HG03103 (cell line): Measurements from ENCODE around the gene NLRP1.
"Not testable (repeated sequence)": the region's sequence is repeated elsewhere in the genome, so short reads cannot be mapped to it uniquely, and the experiment has no call there.

Experiments used
- ATAC-seq: cut with Tn5 transposase; IDR thresholded peaks from one replicate; pipeline ENCODE4 v1.9.1; 2021; ENCODE audit warnings: low read depth; ENCODE audit not compliant: unreplicated experiment

Gene NLRP1

DNA sequence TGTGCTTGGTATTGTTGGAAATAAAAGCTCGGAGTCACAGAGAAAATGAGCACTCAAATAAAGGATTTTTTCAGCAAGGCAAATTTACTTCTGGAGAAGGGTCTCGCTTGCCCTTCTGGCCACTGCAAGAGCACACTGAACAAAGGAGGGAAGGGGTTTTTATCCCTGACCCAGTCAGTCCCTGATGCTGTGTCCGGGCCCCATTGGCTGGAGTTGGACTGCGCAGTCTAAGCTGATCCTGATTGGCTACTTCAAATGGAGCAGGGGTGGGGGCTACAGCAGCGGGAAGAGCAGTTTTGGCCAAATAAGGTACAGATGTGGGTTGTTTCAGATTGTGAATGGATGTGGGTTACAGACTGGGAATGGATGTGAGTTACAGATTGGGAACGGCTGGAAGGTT is 4.3 kb upstream of the NLRP1 start:
- no peak for ATAC-seq

- ATAC-seq, result no peak
Observed at GRCh38 chr17:5587438-5588032, 3.2 kb upstream of the NLRP1 start.

GRCh38 chr17:5585836-5586521 is 1.7 kb upstream of the NLRP1 start:
- no peak for ATAC-seq

DNA sequence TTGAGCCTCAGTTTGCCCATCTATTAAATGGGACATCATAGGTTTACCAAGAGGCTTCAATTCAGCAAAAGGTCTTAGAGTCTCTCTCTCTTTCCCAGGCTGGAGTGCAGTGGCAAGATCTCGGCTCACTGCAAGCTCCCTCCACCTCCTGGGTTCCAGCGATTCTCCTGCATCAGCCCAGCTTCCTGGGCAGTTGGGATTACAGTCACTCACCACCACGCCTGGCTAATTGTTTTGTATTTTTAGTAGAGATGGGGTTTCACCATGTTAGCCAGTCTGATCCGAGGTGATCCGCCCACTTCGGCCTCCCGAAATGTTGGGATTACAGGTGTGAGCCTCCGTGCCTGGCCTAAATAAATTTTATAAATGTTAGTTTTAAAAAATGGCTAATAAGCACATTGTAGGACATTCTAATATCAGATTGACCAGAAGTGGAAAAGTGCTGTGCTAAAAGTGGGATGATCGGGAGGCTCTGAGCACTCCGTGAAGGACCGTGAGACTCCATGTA is 1.0 kb upstream of the NLRP1 start:
- ATAC-seq, result no peak

GRCh38 chr17:5583426-5584382 is 605 bp downstream of the NLRP1 start:
- no peak for ATAC-seq

- no peak for ATAC-seq
Observed at GRCh38 chr17:5582209-5583185, 1.8 kb downstream of the NLRP1 start.

GRCh38 chr17:5581655-5582054 is 2.7 kb downstream of the NLRP1 start:
- no peak for ATAC-seq

DNA sequence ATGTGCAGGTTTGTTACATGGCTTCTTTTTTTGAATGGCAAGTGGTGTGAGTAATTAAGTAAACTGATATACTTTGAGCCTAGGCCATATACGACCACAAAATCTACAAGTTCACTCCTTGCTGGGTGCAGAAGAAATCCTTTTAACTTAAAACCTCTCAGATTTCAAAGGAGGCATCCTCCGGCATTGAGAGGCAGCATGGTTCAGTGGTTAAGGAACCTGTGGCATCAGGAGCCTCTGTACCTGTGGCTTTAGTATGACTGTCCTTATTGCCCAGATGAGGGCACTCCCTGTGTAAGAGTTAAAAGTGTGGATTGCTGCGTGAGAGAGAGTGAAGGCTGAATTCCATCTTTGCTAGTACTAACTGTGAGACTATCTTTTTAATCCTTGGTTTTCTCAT is 3.3 kb downstream of the NLRP1 start:
- ATAC-seq, result no peak

DNA sequence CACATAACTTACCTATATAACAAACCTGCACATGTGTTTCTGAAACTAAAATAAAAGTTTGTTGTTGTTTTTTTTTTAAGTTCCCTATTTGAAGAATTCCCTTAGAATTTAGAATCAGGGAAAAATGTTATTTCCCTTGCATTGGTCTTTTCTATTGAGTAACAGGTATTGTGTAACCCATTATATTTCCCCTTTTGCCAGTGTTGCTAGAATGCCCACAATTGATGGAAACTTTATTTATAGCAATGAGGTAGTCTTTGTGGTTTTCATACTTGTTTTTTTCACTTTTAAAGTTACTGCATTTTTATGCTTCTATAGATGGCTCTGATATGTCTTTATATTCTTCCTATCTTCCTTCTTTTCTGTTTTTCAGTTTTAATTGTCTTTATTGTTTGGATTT is 3.9 kb downstream of the NLRP1 start:
- no peak for ATAC-seq

GRCh38 chr17:5578768-5579167 is 5.5 kb downstream of the NLRP1 start:
- not testable (repeated sequence) for ATAC-seq

GRCh38 chr17:5573017-5573416 is 11.3 kb downstream of the NLRP1 start:
- not testable (repeated sequence) for ATAC-seq

- ATAC-seq, result no peak
Observed at GRCh38 chr17:5571281-5571680, 13.0 kb downstream of the NLRP1 start.

DNA sequence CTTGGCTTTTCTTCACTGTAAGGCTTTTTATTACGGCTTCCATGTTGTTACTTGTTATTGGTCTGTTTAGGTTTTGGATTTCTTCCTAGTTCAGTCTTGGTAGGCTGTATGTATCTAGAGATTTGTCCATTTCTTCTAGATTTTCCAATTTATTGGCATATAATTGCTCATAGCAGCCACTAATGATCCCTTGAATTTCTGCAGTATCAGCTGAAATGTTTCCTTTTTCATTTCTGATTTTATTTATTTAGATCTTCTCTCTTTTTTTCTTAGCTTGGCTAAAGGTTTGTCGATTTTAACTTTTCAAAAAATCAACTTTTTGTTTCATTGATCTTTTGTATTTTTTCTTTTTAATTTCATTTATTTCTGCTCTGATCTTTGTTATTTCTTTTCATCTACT is 18.5 kb downstream of the NLRP1 start:
- no peak for ATAC-seq

- no peak for ATAC-seq
Observed at GRCh38 chr17:5563456-5563855, 20.9 kb downstream of the NLRP1 start.

- ATAC-seq, result no peak
Observed at GRCh38 chr17:5562661-5563360, 21.5 kb downstream of the NLRP1 start.

DNA sequence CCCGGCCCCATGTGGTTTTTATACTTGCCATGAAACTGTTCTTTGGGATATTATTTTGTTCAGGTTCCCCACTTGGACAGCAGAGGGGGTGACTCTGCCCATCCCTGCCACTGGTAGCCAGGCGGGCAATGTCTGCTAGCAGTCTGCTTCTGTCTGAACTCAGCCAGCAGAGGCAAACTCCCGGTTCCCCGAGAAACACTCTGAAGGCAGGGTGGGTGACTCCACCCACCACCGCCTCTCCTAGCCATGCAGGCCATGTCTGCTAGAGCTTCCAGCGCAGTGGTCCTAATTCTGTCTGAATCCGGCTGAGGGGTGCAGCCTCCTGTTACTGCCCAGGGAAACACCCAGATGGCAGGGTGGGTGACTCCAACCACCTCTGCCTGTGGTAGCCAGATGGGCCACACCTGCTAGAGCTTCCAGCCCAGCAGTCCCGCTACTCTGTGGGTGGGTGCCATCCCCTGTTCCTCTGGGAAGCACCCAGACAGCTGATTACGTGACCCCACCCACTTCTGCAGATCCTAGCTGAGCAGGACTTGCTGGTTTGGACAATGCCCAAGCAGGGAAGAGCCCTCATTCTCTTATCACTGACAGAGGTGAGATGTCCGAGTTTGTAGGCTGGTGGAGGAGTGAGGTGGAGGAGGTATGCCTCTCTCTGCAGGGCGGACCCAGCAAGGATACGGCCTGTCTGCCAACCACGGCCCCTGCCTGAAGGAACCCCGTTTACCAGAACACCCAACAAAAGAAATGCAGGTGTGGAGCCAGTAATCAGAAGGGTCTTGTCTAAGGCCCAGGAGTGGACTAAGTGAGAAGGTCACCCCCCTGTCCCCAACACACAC is 22.4 kb downstream of the NLRP1 start:
- no peak for ATAC-seq

DNA sequence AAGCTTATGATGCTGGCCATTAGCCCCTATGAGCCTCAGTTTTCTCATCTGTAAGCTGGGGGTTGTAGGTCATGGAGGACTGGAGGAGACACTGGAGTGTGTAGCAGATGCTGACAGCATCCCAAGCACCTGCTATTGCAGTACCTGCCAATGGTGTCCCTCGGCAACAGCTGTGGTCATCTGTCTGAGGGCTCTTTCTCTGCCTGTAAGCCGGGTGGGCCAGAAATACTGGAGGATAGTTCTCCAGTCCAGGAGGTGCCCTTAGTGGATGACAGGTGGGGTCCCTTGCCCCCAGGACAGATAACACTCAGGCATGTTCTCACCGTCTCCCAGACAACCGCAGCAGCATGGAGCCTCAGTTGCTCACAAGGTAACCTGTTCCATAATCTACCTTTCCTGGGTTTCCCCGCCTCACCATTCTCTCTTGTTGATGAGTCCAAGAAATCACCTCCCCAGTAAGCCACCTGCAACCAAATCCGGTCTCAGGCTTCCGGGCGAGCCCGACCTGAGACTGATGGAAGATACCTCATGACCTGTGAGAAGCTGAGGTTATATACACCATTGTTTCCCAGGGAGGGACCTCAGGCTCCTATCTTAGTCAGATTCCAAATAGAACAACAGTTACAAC is 23.8 kb downstream of the NLRP1 start:
- no peak for ATAC-seq
